Measurements from ENCODE around the gene HNRNPLL.

Gene HNRNPLL

GRCh38 chr2:38597115-38597514, 5.6 kb downstream of the HNRNPLL start:
- no peak for DNase-seq (ENCODE audit: low spot score)
- in situ Hi-C loops (cut with MboI; ENCODE audit: low pct_unique_long_range_greater_than_20kb, low sequenced_read_pairs, unreplicated experiment): no loop called here
- no peak for TF ChIP-seq CTCF (IDR thresholded peaks at IDR 0.05; ENCODE audit: extremely low read depth, insufficient read depth, missing control alignments)

GRCh38 chr2:38596229-38596628, 6.5 kb downstream of the HNRNPLL start:
- TF ChIP-seq CTCF (IDR thresholded peaks at IDR 0.05; ENCODE audit: extremely low read depth, insufficient read depth, missing control alignments): no peak
- in situ Hi-C loops (cut with MboI; ENCODE audit: low pct_unique_long_range_greater_than_20kb, low sequenced_read_pairs, unreplicated experiment): no loop called here
- no peak for DNase-seq (ENCODE audit: low spot score)

GRCh38 chr2:38592951-38593350, 9.8 kb downstream of the HNRNPLL start:
- no peak for TF ChIP-seq CTCF (IDR thresholded peaks at IDR 0.05; ENCODE audit: extremely low read depth, insufficient read depth, missing control alignments)
- no peak for DNase-seq (ENCODE audit: low spot score)
- in situ Hi-C loops (cut with MboI; ENCODE audit: low pct_unique_long_range_greater_than_20kb, low sequenced_read_pairs, unreplicated experiment): no loop called here

- no peak for TF ChIP-seq CTCF (IDR thresholded peaks at IDR 0.05; ENCODE audit: extremely low read depth, insufficient read depth, missing control alignments)
- in situ Hi-C loops (cut with MboI; ENCODE audit: low pct_unique_long_range_greater_than_20kb, low sequenced_read_pairs, unreplicated experiment): no loop called here
- DNase-seq (ENCODE audit: low spot score): no peak
Observed at GRCh38 chr2:38591152-38591551, 11.6 kb downstream of the HNRNPLL start.

- DNase-seq (ENCODE audit: low spot score): no peak
- TF ChIP-seq CTCF (IDR thresholded peaks at IDR 0.05; ENCODE audit: extremely low read depth, insufficient read depth, missing control alignments): no peak
- in situ Hi-C loops (cut with MboI; ENCODE audit: low pct_unique_long_range_greater_than_20kb, low sequenced_read_pairs, unreplicated experiment): no loop called here
Observed at GRCh38 chr2:38590053-38590452, 12.7 kb downstream of the HNRNPLL start.

- TF ChIP-seq CTCF (IDR thresholded peaks at IDR 0.05; ENCODE audit: extremely low read depth, insufficient read depth, missing control alignments): no peak
- no peak for DNase-seq (ENCODE audit: low spot score)
- in situ Hi-C loops (cut with MboI; ENCODE audit: low pct_unique_long_range_greater_than_20kb, low sequenced_read_pairs, unreplicated experiment): loop anchor here (10.0 kb wide), 1 partner anchor 148 kb away; no protein-coding TSS in a partner anchor
Observed at GRCh38 chr2:38586931-38587330, 15.8 kb downstream of the HNRNPLL start.

GRCh38 chr2:38584881-38585280, 17.8 kb downstream of the HNRNPLL start:
- in situ Hi-C loops (cut with MboI; ENCODE audit: low pct_unique_long_range_greater_than_20kb, low sequenced_read_pairs, unreplicated experiment): loop anchor here (10.0 kb wide), 1 partner anchor 150 kb away; no protein-coding TSS in a partner anchor
- no peak for TF ChIP-seq CTCF (IDR thresholded peaks at IDR 0.05; ENCODE audit: extremely low read depth, insufficient read depth, missing control alignments)
- DNase-seq (ENCODE audit: low spot score): no peak

Measured in GM13977 (cell line).